Loucy (cell line): ENCODE measurements around the gene TMEM259.

Experiments used
- CTCF ChIP-seq: fragments of 200-600 bp; sonication (generic); conservative IDR thresholded peaks from 2 replicates; pipeline ENCODE4 v1.5.1; 2014; ENCODE audit warnings: mild to moderate bottlenecking, antibody characterized with exemption, low read length
- EZH2phosphoT487 ChIP-seq: fragments of 200-600 bp; IDR thresholded peaks from 2 replicates; pipeline ENCODE4 v1.6.1; 2018; ENCODE audit warnings: antibody characterized with exemption, mild to moderate bottlenecking, moderate library complexity, borderline replicate concordance

- TF ChIP-seq CTCF (no peak), EZH2phosphoT487 (no peak)
Observed at GRCh38 chr19:991174-991931, 29.6 kb downstream of the TMEM259 start.
